CD4-positive, alpha-beta T cell treated with Interleukin-2 at 100 ng/mL for 4 hours (primary cell): ENCODE data around the gene RPS6KB2.
"Not testable (repeated sequence)": the region's sequence is repeated elsewhere in the genome, so short reads cannot be mapped to it uniquely, and the experiment has no call there.

Experiments
- DNase-seq: peaks from one replicate; pipeline ENCODE4 v3.0.0-alpha.2; 2020; ENCODE audit warnings: low spot score

Gene RPS6KB2

DNA sequence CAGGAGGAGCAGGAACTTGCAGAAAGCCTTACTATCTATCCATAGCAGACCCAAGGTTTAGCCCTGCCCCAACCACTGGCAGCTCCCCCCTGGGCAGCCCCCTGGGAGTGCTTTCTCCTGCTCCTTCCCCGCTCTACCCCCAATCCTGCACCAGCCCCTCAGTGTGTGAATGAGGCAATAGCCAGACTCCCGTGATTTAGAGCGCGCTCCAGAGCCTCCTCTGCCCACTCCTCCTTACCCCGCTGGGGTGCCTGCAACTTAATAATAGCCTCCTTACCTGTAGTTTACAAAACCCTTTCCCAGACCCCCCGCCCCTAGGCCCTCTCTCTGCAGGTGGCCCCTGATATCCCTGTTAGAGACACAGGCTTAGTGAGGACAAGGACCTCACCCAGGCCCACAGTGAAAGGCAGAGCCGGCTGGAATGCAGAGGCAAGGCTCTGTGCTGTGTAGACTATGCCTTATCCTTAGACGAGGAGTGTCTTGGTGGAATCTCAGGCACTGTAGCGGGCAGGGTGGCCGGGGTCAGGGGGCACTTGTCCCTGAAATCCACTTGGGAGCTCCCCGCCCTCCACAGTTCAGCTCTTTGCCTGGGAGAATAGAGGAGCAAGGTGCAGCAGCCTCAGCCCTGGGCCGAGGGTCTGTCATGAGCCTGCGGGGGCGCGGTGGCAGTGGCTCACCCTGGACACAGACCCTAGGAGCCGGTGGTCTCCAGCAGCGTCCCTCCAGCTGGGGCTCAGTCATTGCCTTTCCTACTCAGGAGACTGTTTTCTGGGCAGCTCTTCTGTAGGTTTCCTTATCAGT, 17.1 kb upstream of the RPS6KB2 start:
- no peak for DNase-seq

DNA sequence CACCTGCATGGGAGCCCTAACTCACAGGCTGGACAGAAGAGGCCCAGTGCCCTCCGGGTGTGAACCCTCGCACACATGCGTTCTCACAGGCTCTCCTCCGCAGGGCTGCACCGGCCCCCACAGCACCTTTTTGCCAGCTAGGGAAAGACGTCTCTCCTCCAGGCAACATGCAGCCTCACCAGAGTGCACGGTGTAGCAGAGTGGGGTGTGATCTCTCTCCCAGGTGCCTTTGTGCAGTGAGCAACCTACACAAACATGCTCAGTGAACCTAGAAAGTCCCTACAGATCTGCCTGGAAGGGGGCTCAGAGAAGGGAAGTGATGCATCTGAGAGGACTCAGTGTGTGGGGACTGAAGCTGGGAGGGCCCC, 16.5 kb upstream of the RPS6KB2 start:
- DNase-seq, result no peak

DNA sequence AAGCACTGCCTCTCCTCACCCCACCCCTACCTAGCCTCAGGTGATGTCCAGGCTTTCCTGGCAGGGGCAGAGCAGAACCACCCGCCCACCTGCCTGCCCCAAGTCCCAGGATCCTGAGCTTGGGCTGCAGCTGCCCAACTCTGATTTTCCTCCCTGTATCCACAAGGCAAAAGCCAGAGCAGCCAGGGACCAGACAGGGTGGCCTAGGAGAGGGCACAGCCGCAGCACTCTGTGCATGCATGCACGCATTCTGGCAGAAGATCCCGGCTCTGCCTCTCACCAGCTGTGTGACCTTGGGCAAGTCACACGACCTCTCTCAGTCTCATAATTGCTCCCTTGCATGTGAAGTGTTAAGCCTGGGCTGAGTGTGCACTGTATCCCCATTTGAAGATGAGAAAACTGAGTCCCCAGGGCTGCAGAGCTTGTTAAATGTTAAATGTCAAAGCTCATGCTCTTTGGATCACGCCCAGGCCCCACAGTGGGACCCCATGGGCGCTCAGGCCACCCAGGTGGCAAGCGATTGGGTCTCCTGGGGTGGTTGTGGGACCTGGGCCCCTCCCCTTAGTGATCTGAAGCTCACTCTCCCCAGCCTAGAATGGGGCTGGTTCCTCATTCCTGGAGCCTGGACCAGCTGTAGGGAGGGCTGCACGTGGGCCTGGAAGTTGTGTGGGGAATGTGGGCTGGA, 15.7 kb upstream of the RPS6KB2 start:
- DNase-seq, result no peak

DNA sequence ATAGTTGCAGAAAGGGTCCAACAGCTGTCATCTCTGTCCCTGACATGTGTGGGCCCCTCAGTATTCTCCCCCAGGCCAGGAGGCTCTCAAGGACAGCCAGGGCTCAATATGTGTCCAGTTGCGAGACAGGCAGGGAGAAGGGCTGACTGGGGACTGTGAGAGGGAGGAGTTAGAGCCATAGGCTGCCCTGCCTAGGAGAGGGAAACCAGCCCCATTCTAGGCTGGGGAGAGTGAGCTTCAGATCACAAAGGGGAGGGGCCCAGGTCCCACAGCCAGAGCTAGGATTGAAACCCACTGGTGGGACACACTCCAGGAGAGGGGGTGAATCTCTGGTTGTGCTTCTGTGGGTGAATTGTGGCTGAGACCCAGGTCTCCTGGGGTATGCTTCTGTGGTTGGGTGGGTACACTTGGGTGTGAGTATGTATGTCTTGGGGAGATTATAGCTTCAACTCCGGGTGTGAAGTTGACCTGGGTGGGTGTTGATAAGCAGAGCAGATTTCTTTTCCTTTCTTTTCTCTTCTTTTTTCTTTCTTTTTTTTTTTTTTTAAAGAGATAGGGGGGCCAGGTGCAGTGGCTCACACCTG, 14.9 kb upstream of the RPS6KB2 start:
- DNase-seq, result no peak

DNA sequence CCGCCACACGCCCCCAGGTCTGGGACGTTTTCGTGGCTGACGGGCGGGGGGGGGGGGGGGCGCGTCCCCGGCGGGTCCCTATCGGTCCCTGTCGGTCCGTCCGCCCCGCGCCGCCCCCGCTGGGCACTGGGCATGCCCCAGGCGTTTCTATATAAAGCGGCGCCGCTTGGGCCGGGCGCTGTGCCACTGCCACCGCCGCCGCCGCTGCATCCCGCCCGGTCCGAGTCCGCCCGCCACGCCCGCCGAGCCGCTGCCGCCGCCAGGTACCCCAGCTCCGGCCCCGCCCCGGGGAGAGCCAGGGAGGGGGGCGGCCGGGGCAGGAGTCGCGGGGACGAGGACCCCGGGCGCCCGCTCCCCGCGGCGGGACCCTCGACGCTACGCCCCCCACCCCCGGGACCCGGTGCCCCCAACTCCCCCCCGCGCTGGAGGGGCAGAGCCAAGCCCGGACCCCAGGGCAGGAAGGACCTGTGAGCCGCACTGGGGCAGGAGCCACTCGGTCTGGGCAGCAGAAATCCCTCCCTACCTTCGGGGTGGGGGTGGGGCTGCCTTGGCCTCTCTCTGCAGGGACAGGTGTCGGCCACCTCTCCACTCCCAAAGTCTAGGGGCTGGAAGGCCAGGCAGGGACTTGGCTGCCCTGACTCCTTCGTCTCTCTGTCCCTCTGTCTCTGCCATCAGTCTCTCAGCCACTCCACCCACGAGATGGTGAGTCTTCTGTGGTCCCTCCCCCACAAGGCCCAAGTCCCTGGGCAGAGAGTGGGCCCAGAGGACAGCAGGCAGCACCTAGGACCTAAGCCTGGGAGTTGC, 12.6 kb upstream of the RPS6KB2 start, which contains the start of gene CARNS1:
Gene CARNS1 (plus strand): TSS at position 178 of the 804 bp plus-strand sequence. CDS start 522 bp downstream, at position 700.
- no peak for DNase-seq

DNA sequence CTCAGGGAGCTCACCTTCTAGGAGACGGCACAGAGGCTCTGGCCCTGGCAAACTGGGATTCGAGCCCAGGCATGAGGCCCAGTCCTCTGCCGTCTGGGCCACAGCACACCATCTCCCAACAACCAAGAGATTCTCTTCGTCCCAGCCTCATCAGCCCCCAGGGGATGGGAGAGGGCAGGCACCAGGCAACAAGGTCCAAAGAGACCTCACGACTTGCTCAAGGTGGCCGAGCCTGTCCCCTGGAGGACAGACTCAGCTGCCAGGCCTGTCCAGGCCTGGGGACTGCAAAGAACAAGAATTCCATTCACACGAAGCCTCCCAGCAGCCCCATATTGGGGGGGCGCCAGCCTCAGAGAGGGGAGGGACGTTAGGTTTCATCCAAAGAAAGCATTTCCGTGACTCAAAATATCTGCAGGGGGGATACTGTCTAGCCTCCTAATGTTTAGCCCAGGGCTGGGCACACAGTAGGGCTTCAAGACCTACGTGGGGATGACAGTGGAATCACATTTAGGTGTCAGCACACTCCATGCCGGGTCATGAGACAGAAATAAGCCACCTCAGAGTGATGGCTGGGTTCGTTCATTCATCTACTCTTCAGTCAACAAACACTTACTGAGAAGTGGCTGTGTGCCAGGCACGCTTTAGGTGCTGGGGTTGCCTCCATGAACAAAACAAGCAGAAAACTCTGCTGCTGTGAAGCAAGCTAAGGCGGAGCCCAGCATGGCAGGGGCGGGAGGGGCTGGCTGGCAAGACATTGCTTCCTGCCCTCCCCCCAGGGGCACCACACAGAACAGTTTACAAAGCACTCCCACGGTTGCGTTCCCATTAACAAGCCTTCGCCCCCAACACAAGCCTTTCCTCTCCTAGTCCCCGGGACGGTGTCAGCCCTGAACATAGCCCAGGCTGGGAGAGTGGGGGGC, 11.6 kb upstream of the RPS6KB2 start:
- DNase-seq, result peak; percentile 89

DNA sequence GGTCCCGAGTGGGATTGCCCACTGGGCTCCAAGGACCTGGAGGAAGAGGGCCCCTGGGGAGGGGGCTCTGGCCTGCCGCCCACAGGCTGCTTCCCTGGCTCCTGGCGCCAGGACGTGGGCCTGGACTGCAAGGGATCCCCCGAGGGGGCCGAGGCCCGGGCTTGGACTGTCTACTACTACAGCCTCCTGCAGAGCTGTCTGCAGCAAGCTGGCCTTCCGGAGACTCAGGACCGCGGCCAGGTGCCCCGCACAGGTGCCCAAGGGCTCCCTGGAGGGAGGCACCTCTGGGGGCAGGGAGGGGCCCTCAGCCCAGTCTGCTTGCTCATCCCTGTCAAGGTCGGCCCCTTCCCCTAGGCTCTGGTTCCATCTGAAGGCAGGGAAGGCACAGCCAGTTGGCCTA, 10.9 kb upstream of the RPS6KB2 start:
- no peak for DNase-seq

DNA sequence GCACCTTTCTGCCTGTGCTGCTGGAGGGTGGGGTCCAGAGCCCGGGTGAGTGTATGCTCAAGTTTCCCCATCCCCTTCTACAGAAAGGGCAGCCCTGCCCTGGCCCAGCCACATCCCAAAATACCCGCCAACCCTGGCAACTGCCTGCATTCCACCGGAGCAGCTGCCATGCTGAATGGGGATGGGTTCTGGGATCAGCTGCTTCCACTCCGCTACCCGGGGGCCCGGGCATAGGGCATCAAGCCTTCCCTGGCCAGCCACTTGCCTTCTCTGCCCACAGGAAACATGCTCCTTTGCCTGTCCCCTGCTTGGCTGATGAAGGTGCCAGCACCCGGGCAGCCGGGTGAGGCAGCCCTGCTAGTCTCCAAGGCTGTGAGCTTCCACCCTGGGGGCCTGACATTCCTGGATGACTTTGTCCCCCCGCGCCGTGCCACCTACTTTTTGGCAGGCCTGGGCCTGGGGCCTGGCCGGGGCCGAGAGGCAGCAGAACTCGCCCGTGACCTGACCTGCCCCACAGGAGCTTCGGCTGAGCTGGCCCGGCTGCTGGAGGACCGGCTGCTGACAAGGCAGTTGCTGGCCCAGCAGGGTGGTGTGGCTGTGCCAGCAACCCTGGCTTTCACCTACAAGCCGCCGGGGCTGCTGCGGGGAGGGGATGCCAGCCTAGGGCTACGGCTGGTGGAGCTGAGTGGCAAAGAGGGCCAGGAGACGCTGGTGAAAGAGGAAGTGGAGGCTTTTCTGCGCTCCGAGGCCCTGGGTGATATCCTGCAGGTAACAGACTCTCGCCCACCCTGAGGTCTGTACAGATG, 9.6 kb upstream of the RPS6KB2 start:
- DNase-seq, result no peak

DNA sequence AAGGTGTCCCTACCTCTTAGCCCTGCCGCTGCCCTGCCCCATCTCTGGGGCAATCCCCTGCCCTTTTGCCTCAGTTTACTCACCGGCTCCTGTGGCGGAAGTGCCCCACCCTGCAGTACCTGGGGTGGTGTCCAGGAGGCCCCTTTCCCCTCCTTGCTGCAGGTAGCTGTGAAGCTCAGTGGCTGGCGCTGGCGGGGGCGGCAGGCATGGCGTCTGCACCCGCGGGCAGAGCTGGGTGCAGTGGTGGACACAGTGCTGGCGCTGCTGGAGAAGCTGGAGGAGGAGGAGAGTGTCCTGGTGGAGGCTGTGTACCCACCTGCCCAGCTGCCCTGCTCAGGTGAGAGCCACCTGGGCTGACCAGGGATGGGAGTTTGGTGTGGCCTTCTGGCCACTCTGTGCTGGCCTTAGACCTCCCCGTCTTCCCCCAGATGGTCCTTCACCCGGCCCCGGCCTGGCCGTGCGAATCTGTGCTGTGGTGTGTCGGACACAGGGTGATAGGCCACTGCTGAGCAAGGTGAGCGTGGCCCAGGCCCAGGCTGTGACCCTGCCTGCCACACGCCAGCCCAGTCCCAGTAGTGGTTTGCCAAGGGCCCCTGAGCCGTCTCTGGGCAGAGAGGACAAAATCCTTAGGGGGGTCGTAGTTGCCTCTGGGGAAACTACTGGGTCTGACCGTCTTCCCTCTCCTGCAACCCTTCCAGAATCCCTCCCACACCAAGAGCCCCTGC, 8.8 kb upstream of the RPS6KB2 start:
- DNase-seq, result no peak

DNA sequence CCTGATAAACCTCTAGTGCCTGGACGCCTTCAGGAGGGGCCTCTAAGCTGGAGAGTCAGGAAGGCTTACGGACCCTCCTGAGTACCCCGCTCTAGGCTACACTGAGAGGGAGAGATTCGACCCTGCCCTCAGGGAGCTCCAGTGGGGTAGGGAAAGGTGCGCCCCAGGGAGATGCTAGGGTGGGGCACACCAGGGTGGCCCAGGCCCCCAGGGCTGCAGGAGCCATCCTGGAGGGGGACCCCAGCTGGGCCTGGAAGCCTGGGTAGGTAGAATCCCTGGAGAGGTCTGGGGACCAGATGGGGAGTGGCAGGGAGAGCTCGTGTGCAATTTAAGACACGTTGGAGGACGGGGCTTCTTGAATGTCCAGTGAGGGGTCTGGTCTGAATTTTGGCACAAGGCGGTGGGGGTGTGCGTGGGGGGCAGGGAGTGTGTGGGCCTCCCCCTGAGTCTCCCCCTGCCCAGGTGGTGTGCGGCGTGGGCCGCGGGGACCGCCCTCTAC, 8.1 kb upstream of the RPS6KB2 start:
- no peak for DNase-seq

DNA sequence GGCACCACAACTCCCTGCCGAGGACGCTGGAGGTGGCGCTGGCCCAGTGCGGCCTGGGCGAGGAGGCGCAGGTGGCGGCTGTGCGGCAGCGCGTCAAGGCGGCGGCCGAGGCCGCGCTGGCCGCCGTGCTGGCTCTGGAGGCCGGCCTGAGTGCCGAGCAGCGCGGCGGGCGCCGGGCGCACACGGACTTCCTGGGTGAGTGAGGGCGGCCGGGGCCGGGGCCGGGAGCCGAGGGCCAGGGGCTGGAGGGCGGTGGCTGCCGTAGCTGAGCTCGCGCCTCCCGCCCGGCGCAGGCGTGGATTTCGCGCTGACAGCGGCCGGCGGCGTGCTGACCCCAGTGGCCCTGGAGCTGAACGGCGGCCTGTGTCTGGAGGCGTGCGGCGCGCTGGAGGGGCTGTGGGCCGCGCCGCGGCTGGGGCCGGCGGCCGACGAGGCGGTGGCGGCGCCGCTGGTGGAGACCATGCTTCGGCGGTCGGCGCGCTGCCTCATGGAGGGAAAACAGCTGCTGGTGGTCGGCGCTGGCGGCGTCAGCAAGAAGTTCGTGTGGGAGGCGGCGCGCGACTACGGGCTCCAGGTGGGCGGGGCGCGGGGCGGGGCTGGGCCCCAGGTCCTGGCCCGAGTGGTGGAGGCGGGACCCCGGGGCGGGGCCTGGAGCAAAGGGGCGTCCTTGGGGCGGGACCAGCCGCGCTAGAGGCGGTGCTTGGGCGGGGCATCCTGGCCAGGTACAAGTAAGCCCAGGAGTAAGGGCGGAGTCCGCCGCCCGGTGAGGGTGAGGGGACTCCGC, 7.5 kb upstream of the RPS6KB2 start:
- DNase-seq, result peak; percentile 98

DNA sequence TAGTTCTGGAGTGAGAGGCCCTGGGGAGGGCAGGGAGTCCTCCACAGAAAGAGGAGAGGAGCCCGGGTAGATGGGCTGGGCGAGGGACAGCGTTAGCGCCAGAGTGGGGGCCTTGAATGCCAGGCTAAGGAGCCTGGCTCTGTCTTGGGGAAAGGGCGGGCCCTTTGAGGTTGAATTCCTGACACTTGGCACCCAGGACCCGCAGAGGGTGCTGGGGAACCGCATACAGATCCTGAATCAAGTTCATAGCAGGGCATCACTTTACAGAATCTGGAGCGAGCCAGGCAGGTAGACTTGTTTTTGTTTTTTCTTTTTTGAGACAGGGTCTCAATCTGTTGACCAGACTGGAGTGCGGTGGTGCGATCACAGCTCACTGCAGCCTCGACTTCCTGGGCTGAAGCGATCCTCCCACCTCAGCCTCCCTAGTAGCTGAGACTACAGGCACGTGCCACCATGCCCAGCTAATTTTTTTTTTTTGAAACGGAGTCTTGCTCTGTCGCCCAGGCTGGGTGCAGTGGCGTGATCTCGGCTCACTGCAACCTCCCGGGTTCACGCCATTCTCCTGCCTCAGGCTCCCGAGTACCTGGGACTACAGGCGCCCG, 6.8 kb upstream of the RPS6KB2 start:
- DNase-seq, result no peak

DNA sequence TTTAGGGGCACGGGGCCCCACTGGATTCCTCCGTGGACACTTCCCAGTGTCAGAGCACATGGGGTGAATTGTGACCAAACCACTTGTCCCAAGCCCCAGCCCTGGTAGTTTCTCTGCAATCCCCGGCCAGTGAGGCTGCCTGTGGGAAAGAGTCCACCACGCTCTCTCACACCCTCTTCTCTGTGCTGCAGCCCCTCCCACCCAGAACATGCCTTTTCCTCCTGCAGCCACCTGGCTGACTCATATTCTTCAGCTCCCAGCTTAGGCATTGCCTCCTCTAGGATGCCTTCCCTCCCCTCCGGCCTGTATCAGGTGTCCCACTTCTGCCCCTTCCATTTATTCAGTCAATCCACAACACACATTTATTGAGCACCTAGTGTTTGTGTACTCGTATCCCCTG, 5.4 kb upstream of the RPS6KB2 start:
- DNase-seq, result no peak

DNA sequence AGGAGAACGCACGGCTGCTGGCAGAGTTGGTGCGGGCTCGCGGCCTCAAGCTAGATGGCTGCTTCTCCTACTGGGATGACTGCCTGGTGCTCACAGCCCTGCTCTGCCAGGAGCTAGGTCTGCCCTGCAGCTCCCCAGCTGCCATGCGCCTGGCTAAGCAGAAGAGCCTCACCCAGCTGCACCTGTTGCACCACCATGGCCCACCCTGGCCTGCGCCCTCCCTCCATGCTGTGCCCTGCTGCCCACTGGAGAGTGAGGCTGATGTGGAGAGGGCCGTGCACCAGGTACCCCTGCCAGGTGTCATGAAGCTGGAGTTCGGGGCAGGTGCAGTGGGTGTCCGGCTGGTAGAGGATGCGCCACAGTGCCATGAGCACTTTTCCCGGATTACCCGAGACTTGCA, 4.8 kb upstream of the RPS6KB2 start:
- no peak for DNase-seq

DNA sequence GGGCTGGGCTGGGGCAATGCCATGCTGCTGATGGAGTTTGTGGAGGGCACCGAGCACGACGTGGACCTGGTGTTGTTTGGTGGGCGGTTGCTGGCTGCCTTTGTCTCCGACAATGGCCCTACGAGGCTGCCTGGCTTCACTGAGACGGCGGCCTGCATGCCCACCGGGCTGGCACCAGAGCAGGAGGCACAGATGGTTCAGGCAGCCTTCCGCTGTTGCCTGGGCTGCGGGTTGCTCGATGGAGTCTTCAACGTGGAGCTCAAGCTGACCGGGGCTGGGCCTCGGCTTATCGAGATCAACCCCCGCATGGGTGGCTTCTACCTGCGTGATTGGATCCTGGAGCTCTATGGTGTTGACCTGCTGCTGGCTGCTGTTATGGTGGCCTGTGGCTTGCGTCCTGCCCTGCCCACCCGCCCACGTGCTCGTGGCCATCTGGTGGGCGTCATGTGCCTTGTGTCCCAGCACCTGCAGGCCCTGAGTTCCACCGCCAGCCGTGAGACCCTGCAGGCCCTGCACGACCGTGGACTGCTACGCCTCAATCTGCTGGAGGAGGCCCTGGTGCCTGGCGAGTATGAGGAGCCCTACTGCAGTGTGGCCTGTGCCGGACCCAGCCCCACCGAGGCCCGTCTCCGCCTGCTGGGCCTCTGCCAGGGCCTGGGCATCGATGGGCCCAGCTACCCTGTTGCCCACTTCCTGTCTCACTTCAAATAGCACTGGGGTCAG, 4.2 kb upstream of the RPS6KB2 start:
- no peak for DNase-seq

DNA sequence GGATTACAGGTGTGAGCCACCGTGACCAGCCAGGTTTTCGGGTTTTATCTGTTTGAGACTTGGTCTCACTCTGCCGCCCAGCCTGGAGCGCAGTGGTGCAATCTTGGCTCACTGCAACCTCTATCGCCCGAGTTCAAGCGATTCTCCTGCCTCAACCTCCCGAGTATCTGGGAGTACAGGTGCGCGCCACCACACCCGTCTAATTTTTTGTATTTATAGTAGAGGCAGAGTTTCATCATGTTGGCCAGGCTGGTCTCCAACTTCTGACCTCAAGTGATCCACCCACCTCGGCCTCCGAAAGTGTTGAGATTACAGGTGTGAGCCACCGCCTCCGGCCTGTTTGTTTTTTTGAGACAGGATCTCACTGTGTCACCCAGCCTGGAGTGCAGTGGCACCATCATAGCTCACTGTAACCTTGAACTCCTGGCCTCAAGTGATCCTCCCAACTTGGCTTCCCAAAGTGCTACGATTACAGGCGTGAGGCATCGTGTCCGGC, 882 bp upstream of the RPS6KB2 start:
- not testable (repeated sequence) for DNase-seq

DNA sequence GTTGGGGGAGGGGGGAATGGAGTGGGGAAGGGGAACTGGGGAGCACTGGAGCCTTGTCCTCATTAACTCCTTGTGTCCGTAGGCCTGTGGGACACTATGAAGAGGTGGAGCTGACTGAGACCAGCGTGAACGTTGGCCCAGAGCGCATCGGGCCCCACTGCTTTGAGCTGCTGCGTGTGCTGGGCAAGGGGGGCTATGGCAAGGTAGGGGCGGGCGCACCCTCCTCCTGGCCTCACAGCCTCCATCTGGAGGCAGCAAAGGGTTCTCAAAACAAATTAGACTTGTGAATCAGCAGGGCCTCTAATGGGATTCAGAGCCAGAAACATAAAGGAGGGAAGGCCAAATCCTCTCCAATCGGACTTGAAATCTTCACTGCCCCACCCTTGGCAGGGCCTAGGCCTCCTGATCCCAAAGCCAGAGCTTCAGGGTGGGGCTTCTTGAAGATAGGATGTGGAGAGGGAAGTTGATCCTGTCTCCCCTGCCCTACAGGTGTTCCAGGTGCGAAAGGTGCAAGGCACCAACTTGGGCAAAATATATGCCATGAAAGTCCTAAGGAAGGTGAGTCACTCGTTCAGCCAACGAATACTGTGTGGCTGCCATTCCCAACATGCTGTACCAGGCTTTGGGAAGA, 859 bp downstream of the RPS6KB2 start:
- DNase-seq, result no peak
